Fibroblast of gingiva (primary cell): Measurements from ENCODE around the gene EFCAB11.

Experiments used
- DNase-seq: peaks from one replicate; pipeline ENCODE4 v3.0.0-alpha.2; 2011; ENCODE audit warnings: low read depth

EFCAB11 gene

GRCh38 chr14:89814126-89814525, 140.4 kb downstream of the EFCAB11 start:
- no peak for DNase-seq

GRCh38 chr14:89813617-89814031, 140.9 kb downstream of the EFCAB11 start:
- no peak for DNase-seq

- no peak for DNase-seq
Observed at GRCh38 chr14:89811954-89812575, 142.5 kb downstream of the EFCAB11 start.

GRCh38 chr14:89810101-89810500, 144.4 kb downstream of the EFCAB11 start:
- DNase-seq, result peak; percentile 74

- no peak for DNase-seq
Observed at GRCh38 chr14:89807892-89808291, 146.6 kb downstream of the EFCAB11 start.

- DNase-seq, result no peak
Observed at GRCh38 chr14:89807151-89807550, 147.4 kb downstream of the EFCAB11 start.

- DNase-seq, result no peak
Observed at GRCh38 chr14:89806451-89806850, 148.1 kb downstream of the EFCAB11 start.

- DNase-seq, result no peak
Observed at GRCh38 chr14:89805501-89805900, 149.0 kb downstream of the EFCAB11 start.

- no peak for DNase-seq
Observed at GRCh38 chr14:89803542-89803941, 151.0 kb downstream of the EFCAB11 start.

- no peak for DNase-seq
Observed at GRCh38 chr14:89801136-89801535, 153.4 kb downstream of the EFCAB11 start.

- DNase-seq, result no peak
Observed at GRCh38 chr14:89798212-89798773, 156.2 kb downstream of the EFCAB11 start.

GRCh38 chr14:89797148-89797547, 157.4 kb downstream of the EFCAB11 start:
- no peak for DNase-seq

GRCh38 chr14:89794096-89794495, 160.4 kb downstream of the EFCAB11 start:
- DNase-seq, result no peak

- DNase-seq, result no peak
Observed at GRCh38 chr14:89793367-89793716, 161.2 kb downstream of the EFCAB11 start.

- DNase-seq, result peak; percentile 87
Observed at GRCh38 chr14:89792489-89793366, 161.8 kb downstream of the EFCAB11 start.

GRCh38 chr14:89787525-89787924, 167.0 kb downstream of the EFCAB11 start:
- no peak for DNase-seq

- DNase-seq, result no peak
Observed at GRCh38 chr14:89781046-89781445, 173.5 kb downstream of the EFCAB11 start.

GRCh38 chr14:89779707-89780106, 174.8 kb downstream of the EFCAB11 start:
- no peak for DNase-seq

- no peak for DNase-seq
Observed at GRCh38 chr14:89775946-89776345, 178.6 kb downstream of the EFCAB11 start.

GRCh38 chr14:89775151-89775550, 179.4 kb downstream of the EFCAB11 start:
- DNase-seq, result no peak

GRCh38 chr14:89773644-89774316, 180.8 kb downstream of the EFCAB11 start:
- no peak for DNase-seq

- no peak for DNase-seq
Observed at GRCh38 chr14:89773151-89773550, 181.4 kb downstream of the EFCAB11 start.

- DNase-seq, result no peak
Observed at GRCh38 chr14:89771251-89771650, 183.3 kb downstream of the EFCAB11 start.
